Measurements from ENCODE around the gene OCA2.

Gene OCA2

DNA sequence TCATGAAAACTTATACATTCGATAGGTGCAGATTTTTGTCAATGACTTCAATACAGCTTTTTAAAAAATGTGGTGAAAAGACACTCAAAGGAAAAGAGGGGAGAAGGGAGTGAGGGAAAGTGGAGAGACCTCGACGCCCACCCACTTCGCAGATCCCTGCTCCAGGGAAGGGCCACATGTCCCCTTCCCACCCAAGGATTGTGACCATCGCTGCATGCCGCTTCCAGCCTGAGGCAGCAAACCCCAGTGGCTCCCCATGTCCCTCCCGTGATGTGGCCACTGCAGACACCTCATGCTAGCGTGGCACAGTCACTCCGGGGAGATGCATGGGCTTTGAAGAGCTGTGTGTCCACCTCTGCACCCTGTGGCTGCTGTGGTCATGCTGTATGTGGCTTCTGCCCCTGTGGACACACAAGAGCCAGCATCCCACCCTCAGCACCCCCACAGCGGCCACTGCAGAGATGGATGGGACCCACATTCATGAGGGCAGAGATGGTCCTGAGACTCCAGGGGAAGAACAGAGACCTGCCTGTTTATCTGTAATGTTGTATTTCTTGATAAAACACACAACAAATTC is 230.2 kb downstream of the OCA2 start:
- Mint-ChIP-seq H3K36me3 (ENCODE audit: low read depth) (no peaks in the 10 kb centered on the region), H3K27ac (no peak overlapping the region), H3K4me1 (no peaks in the 10 kb centered on the region), H3K4me3 (no peak overlapping the region), H3K9me3 (no peaks in the 10 kb centered on the region), H3K27me3 (ENCODE audit: low read depth, poor library complexity) (peaks cover 5% of the 10 kb centered on the region)
- no peak for DNase-seq
- TF ChIP-seq CTCF (IDR thresholded peaks at IDR 0.05), result no peak

GRCh38 chr15:27867861-27868260 is 231.3 kb downstream of the OCA2 start:
- H3K4me3 Mint-ChIP-seq, result no peak overlapping the region

GRCh38 chr15:27866505-27867165 is 232.5 kb downstream of the OCA2 start:
- peaks cover 1% of the 10 kb centered on the region for H3K36me3 Mint-ChIP-seq (ENCODE audit: low read depth)

More at GRCh38 chr15:27867861-27868260, 231.3 kb downstream of the OCA2 start:
- no peaks in the 10 kb centered on the region for H3K36me3 Mint-ChIP-seq (ENCODE audit: low read depth)
- H3K4me1 Mint-ChIP-seq, result no peaks in the 10 kb centered on the region
- no peaks in the 10 kb centered on the region for H3K9me3 Mint-ChIP-seq
- H3K27me3 Mint-ChIP-seq (ENCODE audit: low read depth, poor library complexity), result peaks cover 5% of the 10 kb centered on the region
- H3K27ac Mint-ChIP-seq, result no peak overlapping the region
- TF ChIP-seq CTCF (IDR thresholded peaks at IDR 0.05), result no peak
- no peak for DNase-seq

DNA sequence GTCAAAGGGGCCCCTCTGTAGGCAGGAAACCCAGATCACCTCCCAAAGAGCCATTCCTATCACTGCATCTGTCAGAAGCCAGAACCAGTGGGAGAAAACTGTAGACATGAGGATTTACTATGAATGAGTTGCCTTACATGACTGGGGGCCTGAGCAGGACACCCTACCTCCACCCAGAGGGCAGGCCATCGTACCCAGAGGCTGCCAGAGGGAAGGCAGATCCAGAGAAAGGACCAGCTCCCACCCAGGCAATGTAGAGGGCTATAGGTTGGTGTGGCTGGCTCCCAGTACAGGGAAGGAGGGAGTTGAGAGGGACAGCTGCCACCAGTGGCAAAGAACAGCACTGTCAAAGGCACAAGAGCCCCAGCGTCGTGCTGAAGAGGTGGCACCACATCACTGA is 233.2 kb downstream of the OCA2 start:
- no peak overlapping the region for H3K27ac Mint-ChIP-seq

More at GRCh38 chr15:27866505-27867165, 232.5 kb downstream of the OCA2 start:
- Mint-ChIP-seq H3K4me3 (no peak overlapping the region), H3K4me1 (no peaks in the 10 kb centered on the region), H3K27me3 (ENCODE audit: low read depth, poor library complexity) (peaks cover 5% of the 10 kb centered on the region), H3K9me3 (peaks cover 8% of the 10 kb centered on the region), H3K27ac (no peak overlapping the region)
- no peak for DNase-seq
- no peak for TF ChIP-seq CTCF (IDR thresholded peaks at IDR 0.05)

GRCh38 chr15:27865323-27865922 is 233.7 kb downstream of the OCA2 start:
- no peak for DNase-seq
- H3K4me1 Mint-ChIP-seq, result no peaks in the 10 kb centered on the region
- no peak overlapping the region for H3K27ac Mint-ChIP-seq
- H3K36me3 Mint-ChIP-seq (ENCODE audit: low read depth), result peaks cover 13% of the 10 kb centered on the region
- peaks cover 20% of the 10 kb centered on the region for H3K9me3 Mint-ChIP-seq
- H3K27me3 Mint-ChIP-seq (ENCODE audit: low read depth, poor library complexity), result peaks cover 3% of the 10 kb centered on the region
- TF ChIP-seq CTCF (IDR thresholded peaks at IDR 0.05), result no peak
- no peak overlapping the region for H3K4me3 Mint-ChIP-seq

More for the DNA sequence above, 233.2 kb downstream of the OCA2 start:
- Mint-ChIP-seq H3K9me3 (peaks cover 15% of the 10 kb centered on the region), H3K4me3 (no peak overlapping the region), H3K36me3 (ENCODE audit: low read depth) (peaks cover 9% of the 10 kb centered on the region), H3K27me3 (ENCODE audit: low read depth, poor library complexity) (peaks cover 5% of the 10 kb centered on the region), H3K4me1 (no peaks in the 10 kb centered on the region)
- no peak for TF ChIP-seq CTCF (IDR thresholded peaks at IDR 0.05)
- DNase-seq, result no peak
